PC-3 (cell line): ENCODE data around the gene ZFPM1. TPM values are rescaled to one million over a fixed set of nuclear protein-coding genes. Genes with fewer than 3 reads are reported as not detected.
"Not testable (repeated sequence)": the region's sequence is repeated elsewhere in the genome, so short reads cannot be mapped to it uniquely, and the experiment has no call there.

Experiments used
- ATAC-seq: fragments of 200-7000 bp; cut with Tn5 transposase; 2 replicates; pipeline ENCODE4 v1.9.1; 2020; ENCODE audit warnings: mild to moderate bottlenecking, moderate library complexity
- BruUV-seq: library from RNA; stranded (reverse); fragments of 400-500 nt; replicated peaks from 2 replicates; lab custom pipeline; 2021; lab: Mats Ljungman, UMichigan
- CTCF ChIA-PET: fragments of 300-600 bp; sonication (Branson Sonifier 250); formaldehyde crosslinking; loops from one replicate; lab custom pipeline; 2022; ENCODE audit warnings: antibody characterized with exemption; lab: Charles Lee
- POLR2A ChIA-PET: fragments of 300-600 bp; sonication (Branson Sonifier 250); formaldehyde crosslinking; loops from one replicate; lab custom pipeline; 2022; ENCODE audit warnings: antibody characterized with exemption; ENCODE audit not compliant: unreplicated experiment; lab: Charles Lee
- DNase-seq: peaks from one replicate; pipeline ENCODE4 v3.0.0-alpha.2; 2015
- H2AFZ ChIP-seq: fragments of 300-600 bp; sonication (generic); 2 replicates; pipeline ENCODE4 v1.6.0; 2016; ENCODE audit warnings: antibody characterized with exemption, low read length
- H3F3A ChIP-seq: fragments of 300-600 bp; sonication (generic); one replicate; pipeline ENCODE4 v1.6.0; 2017; ENCODE audit warnings: antibody characterized with exemption, low read length, control low read depth, mild to moderate bottlenecking; ENCODE audit not compliant: unreplicated experiment
- H3K27ac ChIP-seq: fragments of 300-600 bp; sonication (generic); 2 replicates; pipeline ENCODE4 v1.5.1; 2016; ENCODE audit warnings: mild to moderate bottlenecking, low read length
- H3K27me3 ChIP-seq: fragments of 300-600 bp; sonication (generic); 2 replicates; pipeline ENCODE4 v1.6.1; 2016; ENCODE audit warnings: low read length, mixed read lengths
- H3K36me3 ChIP-seq: fragments of 300-600 bp; sonication (generic); 2 replicates; pipeline ENCODE4 v1.6.1; 2016; ENCODE audit warnings: low read depth, mixed run types, low read length, mixed read lengths
- H3K4me1 ChIP-seq: fragments of 300-600 bp; sonication (generic); 2 replicates; pipeline ENCODE4 v1.5.1; 2016; ENCODE audit warnings: low read length; ENCODE audit not compliant: insufficient read depth
- H3K4me2 ChIP-seq: fragments of 300-600 bp; sonication (generic); 2 replicates; pipeline ENCODE4 v1.6.0; 2016; ENCODE audit warnings: low read length
- H3K4me3 ChIP-seq: fragments of 300-600 bp; sonication (generic); 2 replicates; pipeline ENCODE4 v1.5.1; 2016; ENCODE audit warnings: mild to moderate bottlenecking, low read length, mixed read lengths
- H3K79me2 ChIP-seq: fragments of 300-600 bp; sonication (generic); 2 replicates; pipeline ENCODE4 v1.6.1; 2017; ENCODE audit warnings: low read length, mixed read lengths
- H3K9ac ChIP-seq: fragments of 300-600 bp; sonication (generic); 2 replicates; pipeline ENCODE4 v1.6.0; 2016; ENCODE audit warnings: mild to moderate bottlenecking, low read length
- H3K9me2 ChIP-seq: fragments of 300-600 bp; sonication (generic); replicated peaks from 2 replicates; pipeline ENCODE4 v1.6.1; 2016; ENCODE audit warnings: mixed run types, low read length, mixed read lengths
- H3K9me3 ChIP-seq: fragments of 300-600 bp; sonication (generic); 2 replicates; pipeline ENCODE4 v1.6.1; 2016; ENCODE audit warnings: low read length, mixed read lengths
- H4K20me1 ChIP-seq: fragments of 300-600 bp; sonication (generic); 2 replicates; pipeline ENCODE4 v1.6.1; 2016; ENCODE audit warnings: low read length, mixed read lengths
- EZH2 ChIP-seq: fragments of 300-600 bp; sonication (generic); IDR thresholded peaks from one replicate; pipeline ENCODE4 v1.6.1; 2017; ENCODE audit warnings: antibody characterized with exemption, mild to moderate bottlenecking, low read length; ENCODE audit not compliant: unreplicated experiment
- EZH2phosphoT487 ChIP-seq: fragments of 300-600 bp; sonication (generic); IDR thresholded peaks from 2 replicates; pipeline ENCODE4 v1.6.1; 2018; ENCODE audit warnings: mild to moderate bottlenecking, antibody characterized with exemption, low read length, borderline replicate concordance
- intact Hi-C: fragments of 100-400 bp; cut with micrococcal nuclease; formaldehyde crosslinking; loops from 2 replicates; pipeline ENCODE4 v1.9.0; 2023
- total RNA-seq: library from RNA; depleted of rRNA; stranded (reverse); fragments of >200 nt; gene quantifications from 2 replicates; pipeline ENCODE4 v1.2.3, GENCODE V29; 2014
- TF ChIP-seq, protein P1 (sequence below): fragments of 300-600 bp; sonication (generic); conservative IDR thresholded peaks from 2 replicates; pipeline ENCODE4 v1.5.1; 2017; ENCODE audit warnings: antibody characterized with exemption, low read depth, mild to moderate bottlenecking, low read length

ZFPM1 gene
- total RNA-seq, 1 experiment from 2014 or later: 4.6 TPM

GRCh38 chr16:88515371-88515770 lies 62.3 kb downstream of the ZFPM1 start:
- intact Hi-C loops: no loop called here
- Histone ChIP-seq H3K9me2 (no peaks in the 10 kb centered on the region), H3F3A (no peaks in the 10 kb centered on the region), H3K4me2 (no peak overlapping the region), H2AFZ (no peak overlapping the region), H3K36me3 (no peaks in the 10 kb centered on the region), H3K27me3 (no peaks in the 10 kb centered on the region), H3K79me2 (no peaks in the 10 kb centered on the region), H3K9ac (no peak overlapping the region), H3K4me1 (no peaks in the 10 kb centered on the region), H4K20me1 (no peaks in the 10 kb centered on the region), H3K4me3 (no peak overlapping the region), H3K27ac (no peak overlapping the region), H3K9me3 (no peaks in the 10 kb centered on the region)
- BruUV-seq: no TSS peak
- no peak for DNase-seq
- ChIA-PET POLR2A (no interaction called here), CTCF (no interaction called here)
- TF ChIP-seq, protein P1, sequence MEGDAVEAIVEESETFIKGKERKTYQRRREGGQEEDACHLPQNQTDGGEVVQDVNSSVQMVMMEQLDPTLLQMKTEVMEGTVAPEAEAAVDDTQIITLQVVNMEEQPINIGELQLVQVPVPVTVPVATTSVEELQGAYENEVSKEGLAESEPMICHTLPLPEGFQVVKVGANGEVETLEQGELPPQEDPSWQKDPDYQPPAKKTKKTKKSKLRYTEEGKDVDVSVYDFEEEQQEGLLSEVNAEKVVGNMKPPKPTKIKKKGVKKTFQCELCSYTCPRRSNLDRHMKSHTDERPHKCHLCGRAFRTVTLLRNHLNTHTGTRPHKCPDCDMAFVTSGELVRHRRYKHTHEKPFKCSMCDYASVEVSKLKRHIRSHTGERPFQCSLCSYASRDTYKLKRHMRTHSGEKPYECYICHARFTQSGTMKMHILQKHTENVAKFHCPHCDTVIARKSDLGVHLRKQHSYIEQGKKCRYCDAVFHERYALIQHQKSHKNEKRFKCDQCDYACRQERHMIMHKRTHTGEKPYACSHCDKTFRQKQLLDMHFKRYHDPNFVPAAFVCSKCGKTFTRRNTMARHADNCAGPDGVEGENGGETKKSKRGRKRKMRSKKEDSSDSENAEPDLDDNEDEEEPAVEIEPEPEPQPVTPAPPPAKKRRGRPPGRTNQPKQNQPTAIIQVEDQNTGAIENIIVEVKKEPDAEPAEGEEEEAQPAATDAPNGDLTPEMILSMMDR: no peak
- TF ChIP-seq EZH2: no peak
- TF ChIP-seq EZH2phosphoT487: no peak
- ATAC-seq: no peak

DNA sequence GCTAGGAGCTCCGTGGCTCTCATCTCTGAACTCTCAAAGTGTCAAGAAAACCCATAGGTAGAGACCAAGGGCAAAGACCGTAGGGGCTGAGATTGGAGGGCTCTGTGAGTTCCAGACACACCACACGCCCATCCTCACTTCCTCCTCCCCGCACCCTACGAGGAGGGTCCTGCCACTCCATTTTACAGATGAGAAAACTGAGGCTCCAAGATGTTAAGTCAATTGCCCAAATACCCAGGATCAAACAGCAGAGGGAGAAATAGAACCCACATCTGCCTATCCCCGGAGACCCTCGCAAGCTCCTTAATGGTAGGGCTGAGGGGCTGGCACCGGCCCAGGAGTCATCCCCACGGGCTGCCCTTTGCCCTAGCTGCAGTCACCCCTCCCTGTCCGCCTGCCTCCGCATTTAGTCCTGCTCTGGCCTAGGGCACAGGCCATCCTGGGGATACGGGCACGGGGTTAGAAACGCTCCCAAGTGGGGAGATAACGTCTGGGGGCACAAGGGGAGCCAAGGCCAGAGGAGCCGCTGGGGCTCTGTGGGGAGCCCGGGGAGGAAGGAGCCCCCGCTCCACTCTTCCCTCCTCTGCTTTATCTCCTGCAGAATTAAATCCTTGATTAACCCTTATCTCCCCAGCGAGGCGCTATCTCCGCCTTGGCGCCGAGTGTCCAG lies 63.0 kb downstream of the ZFPM1 start:
- POLR2A ChIA-PET: no interaction called here
- intact Hi-C loops: no loop called here
- no TSS peak for BruUV-seq
- Histone ChIP-seq H2AFZ (no peak overlapping the region), H4K20me1 (no peaks in the 10 kb centered on the region), H3K36me3 (no peaks in the 10 kb centered on the region), H3K27me3 (no peaks in the 10 kb centered on the region), H3K4me3 (no peak overlapping the region), H3F3A (no peaks in the 10 kb centered on the region), H3K9me2 (no peaks in the 10 kb centered on the region), H3K79me2 (no peaks in the 10 kb centered on the region), H3K9ac (no peak overlapping the region), H3K4me1 (no peaks in the 10 kb centered on the region), H3K4me2 (no peak overlapping the region), H3K27ac (no peak overlapping the region), H3K9me3 (no peaks in the 10 kb centered on the region)
- no peak for DNase-seq
- TF ChIP-seq, protein P1: no peak
- no peak for TF ChIP-seq EZH2
- no peak for TF ChIP-seq EZH2phosphoT487
- ATAC-seq: no peak
- CTCF ChIA-PET: no interaction called here

DNA sequence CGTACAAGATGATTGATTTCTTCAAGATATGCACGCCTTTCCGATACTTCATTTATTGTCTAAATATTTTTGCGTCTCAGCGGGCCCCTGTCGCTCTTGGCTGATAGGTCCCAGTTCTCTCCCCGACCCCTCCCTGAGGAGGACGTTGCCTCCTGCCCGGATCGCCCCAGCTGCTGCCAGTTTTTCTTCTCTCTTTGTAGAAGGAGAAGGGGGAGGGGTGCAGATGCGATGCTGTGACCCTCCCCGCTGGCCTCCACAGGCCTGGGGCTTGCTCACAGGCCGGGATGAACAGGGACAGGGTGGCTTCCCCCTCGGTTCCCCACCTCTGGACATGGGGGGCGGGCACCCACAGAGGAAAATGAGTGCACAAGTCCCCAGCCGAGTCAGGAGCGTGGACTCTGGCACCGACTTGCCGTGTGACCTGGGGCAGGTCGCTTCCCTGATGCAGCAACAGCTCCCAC lies 63.6 kb downstream of the ZFPM1 start:
- TF ChIP-seq, protein P1: no peak
- TF ChIP-seq EZH2phosphoT487: no peak
- TF ChIP-seq EZH2: no peak
- no peak overlapping the region for H3K9ac ChIP-seq
- H3K4me3 ChIP-seq: no peak overlapping the region
- no peaks in the 10 kb centered on the region for H3K36me3 ChIP-seq
- no peaks in the 10 kb centered on the region for H4K20me1 ChIP-seq
- H3K9me3 ChIP-seq: no peaks in the 10 kb centered on the region
- no peaks in the 10 kb centered on the region for H3K79me2 ChIP-seq
- intact Hi-C loops: no loop called here
- ATAC-seq: no peak
- DNase-seq: no peak
- H3K27me3 ChIP-seq: no peaks in the 10 kb centered on the region
- H3K4me1 ChIP-seq: no peaks in the 10 kb centered on the region
- CTCF ChIA-PET: no interaction called here
- no peaks in the 10 kb centered on the region for H3F3A ChIP-seq
- no peak overlapping the region for H3K4me2 ChIP-seq
- no peak overlapping the region for H3K27ac ChIP-seq
- no peak overlapping the region for H2AFZ ChIP-seq
- BruUV-seq: no TSS peak
- H3K9me2 ChIP-seq: no peaks in the 10 kb centered on the region
- POLR2A ChIA-PET: no interaction called here

GRCh38 chr16:88517208-88517774 lies 64.2 kb downstream of the ZFPM1 start:
- BruUV-seq, ATAC-seq, CTCF ChIA-PET: not testable (repeated sequence)

More at GRCh38 chr16:88517208-88517774, 64.2 kb downstream of the ZFPM1 start:
- intact Hi-C loops, H3K79me2 ChIP-seq, H3K9me3 ChIP-seq, H3K36me3 ChIP-seq, H3K4me1 ChIP-seq, POLR2A ChIA-PET, H2AFZ ChIP-seq, H3F3A ChIP-seq, H3K9ac ChIP-seq, DNase-seq, H3K27ac ChIP-seq, H3K4me3 ChIP-seq, H3K27me3 ChIP-seq, H3K4me2 ChIP-seq, H4K20me1 ChIP-seq, H3K9me2 ChIP-seq: not testable (repeated sequence)
